ENCODE measurements around the gene GTF2A1.

GTF2A1 gene

GRCh38 chr14:81172881-81173280, 47.9 kb downstream of the GTF2A1 start:
- no peak for DNase-seq

DNA sequence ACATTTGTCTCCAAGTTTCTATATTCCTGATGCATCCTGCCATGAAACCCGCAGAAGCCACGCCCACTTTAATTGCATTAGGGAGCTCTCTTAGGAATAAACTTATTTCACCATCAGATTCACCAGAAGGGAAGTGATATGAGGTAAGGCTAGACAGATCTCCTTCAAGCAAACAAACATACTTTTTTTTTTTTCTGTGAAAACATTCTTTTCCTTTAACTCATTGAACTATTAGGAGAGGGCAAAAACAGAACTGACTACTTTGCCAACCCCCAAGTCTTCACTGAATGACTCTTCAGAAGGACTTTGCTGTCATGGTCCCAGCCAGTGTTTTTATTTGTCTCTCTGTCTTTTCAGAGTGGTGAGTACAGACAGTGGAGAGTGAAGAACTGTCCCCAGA, 48.4 kb downstream of the GTF2A1 start:
- no peak for DNase-seq

- DNase-seq: no peak
Measured at GRCh38 chr14:81170829-81171195, 49.9 kb downstream of the GTF2A1 start.

- peak; percentile 94 for DNase-seq
Measured at GRCh38 chr14:81170104-81170828, 50.5 kb downstream of the GTF2A1 start.

DNA sequence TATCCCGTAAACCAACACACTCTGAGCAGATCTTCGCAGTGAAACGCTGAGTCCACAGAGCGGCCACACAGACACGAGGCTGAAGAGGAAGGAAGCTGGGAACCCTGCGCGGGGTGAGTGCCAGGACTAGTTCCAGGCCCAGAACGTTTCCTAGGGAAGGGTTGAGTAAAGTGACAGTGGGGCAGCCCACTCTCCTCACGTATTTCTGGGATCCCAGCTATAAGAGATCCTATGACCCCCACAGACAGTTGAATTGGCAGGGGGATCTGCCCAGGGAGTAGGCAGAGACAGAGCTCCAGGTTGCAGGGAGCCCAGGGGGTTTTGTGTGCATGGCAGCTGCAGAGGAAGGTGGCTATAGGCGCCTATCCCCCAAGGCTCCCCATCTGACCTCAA, 51.1 kb downstream of the GTF2A1 start:
- DNase-seq: peak; percentile 69

DNA sequence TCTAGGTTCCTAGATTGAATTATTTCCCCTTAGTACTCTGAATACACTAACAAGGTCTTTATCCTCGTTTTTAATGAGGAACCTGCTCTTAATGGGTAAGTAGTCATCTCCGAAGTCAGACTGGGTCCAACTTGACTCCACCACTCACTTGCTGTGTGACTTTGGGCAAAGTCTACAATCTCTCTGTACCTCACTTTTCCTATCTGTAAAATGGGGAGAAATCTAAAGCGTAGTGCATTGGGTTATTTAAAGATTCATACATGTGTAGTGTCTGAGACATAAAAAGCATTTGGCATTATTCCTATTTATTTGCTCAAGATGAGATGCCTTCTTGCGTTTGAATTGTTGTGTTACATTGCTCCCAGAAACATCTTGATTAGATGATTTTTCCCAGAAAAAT, 51.5 kb downstream of the GTF2A1 start:
- no peak for DNase-seq

DNA sequence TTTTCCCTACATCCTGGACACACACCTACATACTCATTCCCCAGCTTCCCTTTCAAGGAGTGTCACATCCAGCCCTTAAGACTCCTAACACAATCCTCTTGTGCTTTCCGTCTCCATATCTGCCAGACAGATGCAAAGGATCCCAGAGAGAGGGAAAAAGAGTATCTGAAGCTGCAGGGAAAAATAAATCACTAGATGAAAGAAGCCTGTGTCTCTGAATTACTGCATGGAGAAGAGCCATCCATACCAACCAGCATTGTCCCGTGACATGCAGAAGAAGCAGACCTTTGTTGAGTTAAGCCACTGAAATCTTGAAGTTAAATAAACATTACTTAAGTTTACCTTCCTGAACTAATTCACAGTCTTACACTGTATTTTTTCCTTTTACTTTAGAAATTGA, 54.6 kb downstream of the GTF2A1 start:
- DNase-seq: no peak

DNA sequence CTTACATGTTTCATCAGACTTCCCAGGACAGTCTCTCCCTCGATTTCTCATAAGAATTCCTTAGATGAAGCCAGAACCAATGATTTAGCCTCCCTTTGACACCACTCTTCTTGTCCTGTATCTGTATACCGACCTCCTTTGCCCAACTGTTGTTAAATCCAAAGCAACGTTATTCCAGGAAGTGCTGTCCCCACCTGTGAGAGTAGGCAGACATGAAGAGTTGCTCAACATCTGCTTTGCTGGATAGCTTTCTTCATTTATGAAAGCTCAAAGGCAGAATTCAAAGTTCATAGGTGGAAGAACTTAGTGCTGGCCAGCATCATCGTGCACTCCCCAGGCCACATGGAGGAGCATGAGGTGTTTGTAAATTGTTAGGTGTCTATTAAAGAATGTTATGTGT, 55.6 kb downstream of the GTF2A1 start:
- no peak for DNase-seq

GRCh38 chr14:81164167-81164774, 56.5 kb downstream of the GTF2A1 start:
- DNase-seq: peak; percentile 28

- no peak for DNase-seq
Measured at GRCh38 chr14:81162941-81163340, 57.8 kb downstream of the GTF2A1 start.

- DNase-seq: no peak
Measured at GRCh38 chr14:81161749-81162148, 59.0 kb downstream of the GTF2A1 start.

DNA sequence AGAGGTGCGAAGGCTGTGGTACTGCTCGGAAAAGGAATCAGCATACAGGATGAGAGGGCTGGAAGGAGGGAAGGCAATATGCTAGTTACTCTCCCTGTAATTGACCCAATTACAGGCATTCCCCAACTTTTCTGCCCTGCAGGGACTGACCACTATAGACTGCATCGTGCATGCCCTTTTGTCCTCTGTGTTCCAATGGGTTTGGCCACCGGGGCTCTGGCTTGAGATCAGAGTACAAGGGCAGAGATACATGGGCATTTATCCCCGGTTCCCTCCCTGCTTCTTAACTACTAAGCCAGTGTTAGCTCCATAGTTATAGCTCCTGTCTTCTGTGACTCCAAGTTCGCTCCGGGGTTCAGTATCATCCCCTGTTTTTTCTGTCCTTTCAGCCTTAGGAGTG, 59.7 kb downstream of the GTF2A1 start:
- DNase-seq: peak; percentile 18

DNA sequence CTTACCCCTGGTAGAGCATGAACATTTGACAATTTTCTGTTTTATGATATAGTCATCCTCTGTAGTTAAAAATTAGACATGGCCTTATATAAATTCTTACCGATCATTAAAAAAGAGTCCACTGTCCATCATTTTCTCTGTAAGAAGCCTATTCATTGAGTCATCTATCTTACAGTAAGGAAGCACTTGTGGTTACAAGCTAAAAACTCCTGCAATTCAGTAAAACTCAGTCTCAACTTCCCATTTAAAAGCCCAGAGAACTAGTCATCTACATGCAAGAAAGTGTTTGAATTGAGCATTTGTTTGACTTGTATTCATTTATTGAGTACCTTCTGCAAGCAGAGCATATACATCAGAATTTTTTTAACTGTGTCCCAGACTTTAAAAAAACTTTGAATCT, 63.3 kb downstream of the GTF2A1 start:
- no peak for DNase-seq

DNA sequence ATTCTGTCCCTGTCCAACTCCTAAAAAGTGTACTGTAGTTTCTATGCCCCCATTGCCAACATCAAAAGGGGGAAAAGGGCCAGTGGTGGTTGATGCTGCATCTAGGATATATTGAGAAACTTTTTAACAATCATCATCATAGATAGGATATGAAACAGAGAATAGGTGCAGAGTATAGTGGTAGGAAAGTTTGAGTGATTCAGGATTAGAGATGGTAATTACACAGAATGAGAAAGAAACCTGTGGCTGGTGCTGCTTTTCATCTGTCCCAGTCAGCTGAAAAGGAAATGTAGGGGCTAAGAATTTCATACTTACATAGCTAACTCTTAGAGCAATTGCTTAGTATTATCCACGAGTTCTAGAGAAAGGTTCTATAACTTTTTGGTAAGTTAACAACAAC, 67.6 kb downstream of the GTF2A1 start:
- DNase-seq: no peak

DNA sequence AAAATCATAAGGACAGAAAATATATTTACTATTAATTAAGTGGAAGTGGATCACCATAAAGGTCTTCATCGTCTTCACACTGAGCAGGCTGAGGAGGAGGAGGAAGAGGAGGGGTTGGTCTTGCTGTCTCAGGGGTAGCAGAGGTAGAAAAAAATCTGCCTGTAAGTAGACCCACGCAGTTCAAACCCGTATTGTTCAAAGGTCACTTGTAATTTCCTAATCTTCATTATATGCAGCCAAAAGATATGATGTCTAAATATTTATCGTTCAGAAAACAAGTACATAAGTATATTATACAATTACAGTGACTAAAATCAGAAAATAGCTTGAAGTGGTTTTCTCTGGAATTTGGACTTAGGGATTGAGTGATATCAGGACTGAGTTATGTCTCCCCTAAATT, 72.1 kb downstream of the GTF2A1 start:
- DNase-seq: no peak

- DNase-seq: no peak
Measured at GRCh38 chr14:81147140-81147897, 73.4 kb downstream of the GTF2A1 start.

GRCh38 chr14:81144824-81145603, 75.7 kb downstream of the GTF2A1 start:
- no peak for DNase-seq

DNA sequence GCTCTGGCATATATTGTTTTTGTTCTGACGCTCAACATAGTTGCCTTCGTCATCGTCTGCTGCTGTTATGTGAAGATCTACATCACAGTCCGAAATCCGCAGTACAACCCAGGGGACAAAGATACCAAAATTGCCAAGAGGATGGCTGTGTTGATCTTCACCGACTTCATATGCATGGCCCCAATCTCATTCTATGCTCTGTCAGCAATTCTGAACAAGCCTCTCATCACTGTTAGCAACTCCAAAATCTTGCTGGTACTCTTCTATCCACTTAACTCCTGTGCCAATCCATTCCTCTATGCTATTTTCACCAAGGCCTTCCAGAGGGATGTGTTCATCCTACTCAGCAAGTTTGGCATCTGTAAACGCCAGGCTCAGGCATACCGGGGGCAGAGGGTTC, 77.0 kb downstream of the GTF2A1 start:
- no peak for DNase-seq

- no peak for DNase-seq
Measured at GRCh38 chr14:81141426-81141825, 79.3 kb downstream of the GTF2A1 start.

DNA sequence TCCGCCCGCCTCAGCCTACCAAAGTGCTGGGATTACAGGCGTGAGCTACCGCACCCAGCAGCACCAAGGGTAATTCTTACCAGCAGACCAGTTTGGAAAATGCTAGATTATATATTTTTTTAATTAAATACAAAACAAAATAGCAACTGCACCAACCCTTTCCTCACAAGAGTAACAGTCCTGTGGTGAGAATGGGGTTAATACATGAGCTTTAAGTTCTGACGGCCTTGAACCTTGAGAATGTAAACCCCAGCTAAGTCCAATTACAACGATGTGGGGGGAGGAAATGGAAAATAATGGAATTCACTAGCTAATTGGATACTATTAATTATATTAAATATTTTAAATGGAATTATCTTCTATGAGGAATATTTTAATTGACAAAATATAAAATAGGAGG, 82.3 kb downstream of the GTF2A1 start:
- no peak for DNase-seq

- no peak for DNase-seq
Measured at GRCh38 chr14:81137316-81137715, 83.4 kb downstream of the GTF2A1 start.

DNA sequence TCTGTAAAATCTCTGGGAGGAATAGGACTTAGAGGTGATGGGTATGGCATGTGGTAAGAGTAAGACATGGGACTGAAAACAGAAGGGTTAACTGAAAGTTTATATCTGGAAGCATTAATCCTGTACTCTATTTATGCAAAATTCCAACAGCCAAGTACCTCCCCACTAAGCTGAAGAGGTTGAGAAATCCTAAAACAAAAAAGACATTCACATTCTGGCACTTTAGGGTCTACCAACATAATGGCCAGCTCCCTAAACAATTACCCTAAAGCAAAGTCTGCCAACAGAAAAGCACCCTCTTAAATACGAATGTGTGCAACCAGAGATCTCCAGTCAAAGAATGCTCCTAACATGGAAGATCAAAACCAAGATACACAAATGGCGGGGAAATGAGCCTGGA, 87.4 kb downstream of the GTF2A1 start:
- no peak for DNase-seq

DNA sequence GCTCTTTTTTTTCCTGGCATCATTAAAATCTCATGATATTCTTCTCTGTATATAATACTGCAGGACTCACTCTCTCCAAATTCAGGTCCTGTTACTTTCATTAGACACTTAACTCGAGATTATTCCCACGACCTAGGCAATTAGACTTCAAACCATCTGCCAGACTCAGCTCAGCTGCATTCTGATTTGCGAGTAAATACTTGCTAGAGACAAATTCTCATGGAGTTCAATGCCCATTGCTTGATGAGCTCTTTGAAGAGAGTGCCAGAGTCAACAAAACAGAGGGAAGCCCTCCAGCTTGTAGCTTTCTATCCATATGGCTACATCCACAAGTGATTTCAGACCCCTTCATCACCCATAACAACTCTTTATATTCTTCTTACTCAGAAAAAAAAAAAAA, 88.3 kb downstream of the GTF2A1 start:
- DNase-seq: no peak
